GM21737 (cell line): ENCODE data around the gene RSPO4.
"Not testable (repeated sequence)": the region's sequence is repeated elsewhere in the genome, so short reads cannot be mapped to it uniquely, and the experiment has no call there.

Experiments used
- ATAC-seq: cut with Tn5 transposase; IDR thresholded peaks from one replicate; pipeline ENCODE4 v1.9.1; 2021; ENCODE audit warnings: mild to moderate bottlenecking, moderate library complexity; ENCODE audit not compliant: unreplicated experiment

The RSPO4 gene

GRCh38 chr20:1001911-1002681, at the start of gene RSPO4:
RSPO4 (minus strand) TSS chr20:1002311; CDS start chr20:1002164, 147 bp downstream.
- no peak for ATAC-seq

GRCh38 chr20:1050440-1050839, 48.3 kb upstream of the RSPO4 start:
- no peak for ATAC-seq

GRCh38 chr20:1045860-1046418, 43.8 kb upstream of the RSPO4 start:
- no peak for ATAC-seq

GRCh38 chr20:1041845-1042390, 39.8 kb upstream of the RSPO4 start:
- ATAC-seq, result no peak

GRCh38 chr20:1038205-1038604, 36.1 kb upstream of the RSPO4 start:
- ATAC-seq, result no peak

GRCh38 chr20:1037039-1037438, 34.9 kb upstream of the RSPO4 start:
- ATAC-seq, result no peak

GRCh38 chr20:1035466-1035865, 33.4 kb upstream of the RSPO4 start:
- ATAC-seq, result no peak

- no peak for ATAC-seq
Observed at GRCh38 chr20:1034415-1034789, 32.3 kb upstream of the RSPO4 start.

GRCh38 chr20:1033751-1034414, 31.8 kb upstream of the RSPO4 start:
- no peak for ATAC-seq

GRCh38 chr20:1029980-1030379, 27.9 kb upstream of the RSPO4 start:
- ATAC-seq, result no peak

GRCh38 chr20:1026214-1026613, 24.1 kb upstream of the RSPO4 start:
- ATAC-seq, result not testable (repeated sequence)

GRCh38 chr20:1022871-1023270, 20.8 kb upstream of the RSPO4 start:
- ATAC-seq, result no peak

- no peak for ATAC-seq
Observed at GRCh38 chr20:1020614-1021013, 18.5 kb upstream of the RSPO4 start.

GRCh38 chr20:1019344-1019743, 17.2 kb upstream of the RSPO4 start:
- no peak for ATAC-seq

- ATAC-seq, result no peak
Observed at GRCh38 chr20:1017677-1018076, 15.6 kb upstream of the RSPO4 start.

- no peak for ATAC-seq
Observed at GRCh38 chr20:1015181-1015580, 13.1 kb upstream of the RSPO4 start.

- no peak for ATAC-seq
Observed at GRCh38 chr20:1014471-1014870, 12.4 kb upstream of the RSPO4 start.

- no peak for ATAC-seq
Observed at GRCh38 chr20:1013566-1014340, 11.6 kb upstream of the RSPO4 start.

GRCh38 chr20:1012359-1013168, 10.5 kb upstream of the RSPO4 start:
- no peak for ATAC-seq

- no peak for ATAC-seq
Observed at GRCh38 chr20:1010659-1011058, 8.5 kb upstream of the RSPO4 start.
